Measurements from ENCODE around the gene KCNK7. TPM values are rescaled to one million over a fixed set of nuclear protein-coding genes. Genes with fewer than 3 reads are reported as not detected.

Gene KCNK7
- total and polyA plus RNA-seq, 2 donors (not counting 3 experiments of a cell fraction or from before 2014, with no cell fraction given): 0.17 to 0.60 TPM

GRCh38 chr11:65577756-65578109 is 17.9 kb downstream of the KCNK7 start:
- Histone ChIP-seq H3K27ac (ENCODE audit: insufficient read depth, low read depth, low read length) (no peak overlapping the region), H3K9me1 (replicated peaks; ENCODE audit: control insufficient read depth, extremely low read depth, insufficient read depth, low read length) (no peaks in the 10 kb centered on the region), H2AFZ (ENCODE audit: low read depth, low read length) (no peak overlapping the region), H3K79me2 (ENCODE audit: control insufficient read depth, insufficient read depth, low read length) (peaks cover 10% of the 10 kb centered on the region), H3K9ac (replicated peaks; ENCODE audit: extremely low read depth, insufficient read depth, low read length) (no peak overlapping the region), H3K4me2 (ENCODE audit: insufficient read depth, low read length) (no peak overlapping the region), H3K36me3 (ENCODE audit: control insufficient read depth in 2 of 2, extremely low read depth in 1 of 2, insufficient read depth in 2 of 2, low read length in 2 of 2) (no peaks in the 10 kb centered on the region), H3K4me1 (ENCODE audit: control insufficient read depth, extremely low read depth, insufficient read depth, low read length) (peaks cover 36% of the 10 kb centered on the region), H3K4me3 (replicated peaks in 1 of 3; ENCODE audit: insufficient read depth in 1 of 3, low read depth in 1 of 3, low read length in 3 of 3) (no peak overlapping the region), H4K20me1 (replicated peaks; ENCODE audit: control insufficient read depth, extremely low read depth, insufficient read depth, low read length) (no peaks in the 10 kb centered on the region), H3K27me3 (ENCODE audit: control insufficient read depth in 2 of 2, insufficient read depth in 2 of 2, low read length in 2 of 2) (no peaks in the 10 kb centered on the region), H3K9me3 (replicated peaks; ENCODE audit: control insufficient read depth, insufficient read depth, low read length) (no peaks in the 10 kb centered on the region)
- TF ChIP-seq GATA2 (IDR thresholded peaks at IDR 0.05; ENCODE audit: insufficient read depth, insufficient read length, low read depth, low read length) (no peak), CTCF (IDR thresholded peaks at IDR 0.05; ENCODE audit: extremely low read depth in 1 of 2, insufficient read depth in 1 of 2, low read depth in 1 of 2, low read length in 2 of 2) (no peak), MYC (IDR thresholded peaks at IDR 0.05; ENCODE audit: low read depth, low read length) (no peak), POLR2AphosphoS5 (IDR thresholded peaks at IDR 0.05; ENCODE audit: insufficient read depth, low read depth, low read length) (no peak), FOS (IDR thresholded peaks at IDR 0.05; ENCODE audit: borderline replicate concordance, insufficient read depth, low read length) (no peak), JUN (IDR thresholded peaks at IDR 0.05; ENCODE audit: borderline replicate concordance, insufficient read depth, insufficient read length, low read depth) (no peak)
- BruUV-seq (replicated peaks): no TSS peak
- no peak for FAIRE-seq
- DNase-seq (ENCODE audit: low read depth, low spot score): no peak
- dilution Hi-C loops (cut with MboI; ENCODE audit: extremely low pct_ligation_motif_present, low sequenced_read_pairs) (no loop called here), intact Hi-C loops (cut with micrococcal nuclease) (no loop called here)
- POLR2A ChIA-PET: no interaction called here
- CTCF ChIA-PET: interaction anchor here (3.9 to 9.7 kb wide), 2 partner anchors 12 to 37 kb away, joined by 22 to 167 read pairs; no protein-coding TSS in a partner anchor

Measured in endothelial cell of umbilical vein (primary cell).